ENCODE data around the gene RGPD5.
"Not testable (repeated sequence)": the region's sequence is repeated elsewhere in the genome, so short reads cannot be mapped to it uniquely, and the experiment has no call there.

DNA sequence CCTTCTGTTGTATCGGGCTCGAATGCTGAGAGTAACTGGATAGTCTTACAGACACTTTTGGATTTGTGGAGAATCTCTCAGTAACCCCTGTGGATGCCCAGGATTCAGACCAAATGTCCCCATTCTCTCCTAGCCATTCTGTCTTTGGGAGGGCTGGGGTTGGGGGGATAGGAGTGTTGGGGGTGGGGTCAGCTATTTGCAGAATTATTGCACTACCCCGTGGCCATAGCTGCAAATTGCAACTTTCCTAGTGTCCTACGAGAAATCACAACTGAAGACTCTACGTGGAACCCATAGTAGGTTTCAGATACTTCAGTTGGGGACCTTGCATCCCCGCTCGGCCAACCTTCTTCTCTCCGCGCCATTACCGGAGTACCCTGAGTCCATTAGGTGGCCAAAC is 25.2 kb upstream of the RGPD5 start:
- TF ChIP-seq, protein P1, sequence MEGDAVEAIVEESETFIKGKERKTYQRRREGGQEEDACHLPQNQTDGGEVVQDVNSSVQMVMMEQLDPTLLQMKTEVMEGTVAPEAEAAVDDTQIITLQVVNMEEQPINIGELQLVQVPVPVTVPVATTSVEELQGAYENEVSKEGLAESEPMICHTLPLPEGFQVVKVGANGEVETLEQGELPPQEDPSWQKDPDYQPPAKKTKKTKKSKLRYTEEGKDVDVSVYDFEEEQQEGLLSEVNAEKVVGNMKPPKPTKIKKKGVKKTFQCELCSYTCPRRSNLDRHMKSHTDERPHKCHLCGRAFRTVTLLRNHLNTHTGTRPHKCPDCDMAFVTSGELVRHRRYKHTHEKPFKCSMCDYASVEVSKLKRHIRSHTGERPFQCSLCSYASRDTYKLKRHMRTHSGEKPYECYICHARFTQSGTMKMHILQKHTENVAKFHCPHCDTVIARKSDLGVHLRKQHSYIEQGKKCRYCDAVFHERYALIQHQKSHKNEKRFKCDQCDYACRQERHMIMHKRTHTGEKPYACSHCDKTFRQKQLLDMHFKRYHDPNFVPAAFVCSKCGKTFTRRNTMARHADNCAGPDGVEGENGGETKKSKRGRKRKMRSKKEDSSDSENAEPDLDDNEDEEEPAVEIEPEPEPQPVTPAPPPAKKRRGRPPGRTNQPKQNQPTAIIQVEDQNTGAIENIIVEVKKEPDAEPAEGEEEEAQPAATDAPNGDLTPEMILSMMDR (conservative IDR thresholded peaks at IDR 0.05 in 1 of 2, IDR thresholded peaks at IDR 0.05 in 1 of 2; ENCODE audit: low read depth in 1 of 2, low read length in 2 of 2), result not testable (repeated sequence)
- not testable (repeated sequence) for TF ChIP-seq EZH2 (IDR thresholded peaks at IDR 0.05; ENCODE audit: low read length, missing control alignments)
